HCEC 1CT (cell line): ENCODE results near the gene APOL2.
"Not testable (repeated sequence)": the region's sequence is repeated elsewhere in the genome, so short reads cannot be mapped to it uniquely, and the experiment has no call there.

ENCODE experiments used
- DNase-seq: peaks from one replicate; pipeline ENCODE4 v3.0.0-alpha.2; 2017

The APOL2 gene

GRCh38 chr22:36261675-36262074 is 22.3 kb upstream of the APOL2 start:
- not testable (repeated sequence) for DNase-seq

- DNase-seq, result no peak
These were observed 20.4 kb upstream of the APOL2 start for GRCh38 chr22:36259615-36260300.

- no peak for DNase-seq
These were observed 19.6 kb upstream of the APOL2 start for GRCh38 chr22:36258701-36259614.

GRCh38 chr22:36257948-36258670 is 18.8 kb upstream of the APOL2 start:
- no peak for DNase-seq

- DNase-seq, result no peak
These were observed 18.0 kb upstream of the APOL2 start for GRCh38 chr22:36257308-36257707.

GRCh38 chr22:36256478-36256877 is 17.2 kb upstream of the APOL2 start:
- DNase-seq, result no peak

- not testable (repeated sequence) for DNase-seq
These were observed 16.2 kb upstream of the APOL2 start for GRCh38 chr22:36255572-36255971.

GRCh38 chr22:36253523-36254490 is 14.5 kb upstream of the APOL2 start:
- no peak for DNase-seq

GRCh38 chr22:36252754-36253522 is 13.6 kb upstream of the APOL2 start, which contains the start of gene APOL1:
Gene APOL1 (plus strand): TSS chr22:36253133. CDS start chr22:36254956, 1,823 bp downstream.
- peak; percentile 31 for DNase-seq

- DNase-seq, result not testable (repeated sequence)
These were observed 12.8 kb upstream of the APOL2 start for GRCh38 chr22:36251979-36252608.

- DNase-seq, result not testable (repeated sequence)
These were observed 11.1 kb upstream of the APOL2 start for GRCh38 chr22:36250292-36250960.

- DNase-seq, result no peak
These were observed 9.8 kb upstream of the APOL2 start for GRCh38 chr22:36249160-36249559.

- no peak for DNase-seq
These were observed 8.6 kb upstream of the APOL2 start for GRCh38 chr22:36247955-36248354.

GRCh38 chr22:36246718-36247117 is 7.4 kb upstream of the APOL2 start:
- DNase-seq, result no peak

- DNase-seq, result no peak
These were observed 6.6 kb upstream of the APOL2 start for GRCh38 chr22:36245805-36246356.

GRCh38 chr22:36244522-36245391 is 5.4 kb upstream of the APOL2 start:
- no peak for DNase-seq

- DNase-seq, result no peak
These were observed 4.7 kb upstream of the APOL2 start for GRCh38 chr22:36243986-36244385.

- DNase-seq, result no peak
These were observed 252 bp downstream of the APOL2 start for GRCh38 chr22:36239150-36239400.
